ENCODE measurements around the gene DNPEP. TPM values are rescaled to one million over a fixed set of nuclear protein-coding genes. Genes with fewer than 3 reads are reported as not detected.

Gene DNPEP
- total RNA-seq, 5 donors from 2014 or later (not counting 1 experiment from before 2014, with no cell fraction given), result 73.5 to 88.8 (median 85.4) TPM

DNA sequence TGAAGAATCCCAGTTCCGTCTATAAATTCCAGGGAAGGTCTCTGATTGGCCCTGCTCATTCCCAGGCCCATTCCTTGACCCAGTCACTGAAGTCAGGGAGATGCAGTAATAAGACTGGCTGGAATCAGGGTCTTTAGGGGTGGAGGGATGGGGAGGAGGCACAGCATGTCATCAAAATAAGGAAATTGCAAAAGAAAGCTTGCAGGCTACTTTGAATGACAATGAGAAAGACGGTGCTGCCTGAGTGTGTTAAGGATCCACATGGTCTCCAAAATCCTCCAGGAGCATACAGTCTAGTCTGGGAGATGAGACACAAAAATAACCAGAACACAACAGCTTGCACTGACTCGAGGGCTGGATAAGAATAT, 28.5 kb upstream of the DNPEP start:
- H3K9me3 ChIP-seq, result no peaks in the 10 kb centered on the region
- peaks cover 0 to 2% (median 0%) of the 10 kb centered on the region in 3 donors for H3K9me3 Mint-ChIP-seq
- H3K4me1 Mint-ChIP-seq, result peaks cover 0 to 5% (median 4%) of the 10 kb centered on the region in 3 donors
- WGBS (ENCODE audit: insufficient coverage), result 20% methylated on average over 2 of the region's 3 CpGs
- no peak for ATAC-seq (replicated peaks in 1 of 4)
- CTCF ChIA-PET, result interaction anchor here (0.7 to 0.8 kb wide), 2 partner anchors 14 to 144 kb away, joined by 3 read pairs; no protein-coding TSS in a partner anchor
- peaks cover 2 to 5% of the 10 kb centered on the region in 2 experiments for H3K4me1 ChIP-seq (ENCODE audit: control insufficient read depth in 1 of 2, extremely low read depth in 1 of 2, insufficient read depth in 2 of 2, low read length in 2 of 2)
- H3K4me3 ChIP-seq (ENCODE audit: control insufficient read depth in 1 of 2, extremely low read depth in 1 of 2, low read length in 1 of 2), result no peak overlapping the region
- no peak overlapping the region for H3K4me3 Mint-ChIP-seq
- POLR2A ChIA-PET, result interaction anchor here in 1 of 2 donors (0.5 to 0.6 kb wide), 2 partner anchors 245 to 931 kb away, joined by 3 to 4 read pairs; no protein-coding TSS in a partner anchor
- peaks cover 11 to 61% of the 10 kb centered on the region in 2 experiments for H3K27me3 ChIP-seq (replicated peaks in 1 of 2; ENCODE audit: control insufficient read depth in 2 of 2, extremely low read depth in 1 of 2, insufficient read depth in 2 of 2, low read length in 1 of 2)
- H3K27ac ChIP-seq (ENCODE audit: low read length), result no peak overlapping the region
- no peaks in the 10 kb centered on the region for H3K36me3 Mint-ChIP-seq
- H3K36me3 ChIP-seq (ENCODE audit: control insufficient read depth in 2 of 2, extremely low read depth in 1 of 2, insufficient read depth in 1 of 2, low read length in 1 of 2), result no peaks in the 10 kb centered on the region
- no peak overlapping the region for H3K27ac Mint-ChIP-seq
- peaks cover 35 to 44% of the 10 kb centered on the region in 2 donors for H3K27me3 Mint-ChIP-seq
- DNase-seq, result no peak

DNA sequence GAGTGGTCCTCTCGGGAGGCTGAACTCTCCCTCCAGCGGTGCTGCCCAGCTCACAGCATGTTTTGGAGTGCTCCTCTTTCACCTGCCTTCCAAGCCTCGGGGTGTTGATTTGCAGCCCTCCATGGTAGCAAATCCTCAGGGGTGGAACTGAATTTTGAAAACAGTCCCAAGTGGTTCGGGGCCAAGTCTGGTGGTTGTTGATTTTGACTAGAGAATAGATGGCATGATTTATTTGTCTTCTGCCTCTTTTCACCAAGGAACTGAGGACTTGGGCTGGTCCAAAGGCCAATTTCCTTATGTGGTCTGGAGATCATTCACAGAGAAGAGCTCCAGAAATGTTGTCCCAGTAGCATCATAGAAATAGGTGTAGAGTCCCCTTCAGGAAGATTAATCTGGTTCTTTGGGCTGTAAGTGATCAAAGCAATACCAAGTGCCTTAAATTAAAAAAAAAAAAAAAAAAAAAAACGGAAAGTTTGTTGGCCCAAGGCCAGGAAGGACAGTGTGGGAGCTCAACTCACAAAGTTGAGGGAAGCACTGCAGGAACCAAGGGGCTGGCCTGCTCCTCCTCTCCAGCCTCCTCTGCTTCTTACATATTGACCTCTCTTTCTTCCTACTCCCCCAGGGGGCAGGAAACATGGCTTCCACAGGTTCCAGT, 28.0 kb upstream of the DNPEP start:
- CTCF ChIA-PET, result interaction anchor here (0.7 to 0.8 kb wide), 3 partner anchors 13 to 114 kb away, joined by 3 read pairs; no protein-coding TSS in a partner anchor
- peaks cover 0 to 5% (median 4%) of the 10 kb centered on the region in 3 donors for H3K4me1 Mint-ChIP-seq
- 83% methylated on average over 3 of the region's 5 CpGs for WGBS (ENCODE audit: insufficient coverage)
- Histone ChIP-seq H3K4me3 (ENCODE audit: control insufficient read depth in 1 of 2, extremely low read depth in 1 of 2, low read length in 1 of 2) (no peak overlapping the region), H3K9me3 (no peaks in the 10 kb centered on the region), H3K27me3 (replicated peaks in 1 of 2; ENCODE audit: control insufficient read depth in 2 of 2, extremely low read depth in 1 of 2, insufficient read depth in 2 of 2, low read length in 1 of 2) (peaks cover 7 to 60% of the 10 kb centered on the region in 2 experiments), H3K27ac (ENCODE audit: low read length) (no peak overlapping the region), H3K36me3 (ENCODE audit: control insufficient read depth in 2 of 2, extremely low read depth in 1 of 2, insufficient read depth in 1 of 2, low read length in 1 of 2) (no peaks in the 10 kb centered on the region), H3K4me1 (ENCODE audit: control insufficient read depth in 1 of 2, extremely low read depth in 1 of 2, insufficient read depth in 2 of 2, low read length in 2 of 2) (peaks cover 2 to 5% of the 10 kb centered on the region in 2 experiments)
- no peaks in the 10 kb centered on the region for H3K36me3 Mint-ChIP-seq
- no peak overlapping the region for H3K4me3 Mint-ChIP-seq
- peaks cover 0 to 2% (median 0%) of the 10 kb centered on the region in 3 donors for H3K9me3 Mint-ChIP-seq
- POLR2A ChIA-PET, result no interaction called here
- H3K27me3 Mint-ChIP-seq, result peaks cover 33 to 39% of the 10 kb centered on the region in 2 donors
- DNase-seq, result no peak
- ATAC-seq (replicated peaks in 1 of 4), result no peak
- H3K27ac Mint-ChIP-seq, result no peak overlapping the region

DNA sequence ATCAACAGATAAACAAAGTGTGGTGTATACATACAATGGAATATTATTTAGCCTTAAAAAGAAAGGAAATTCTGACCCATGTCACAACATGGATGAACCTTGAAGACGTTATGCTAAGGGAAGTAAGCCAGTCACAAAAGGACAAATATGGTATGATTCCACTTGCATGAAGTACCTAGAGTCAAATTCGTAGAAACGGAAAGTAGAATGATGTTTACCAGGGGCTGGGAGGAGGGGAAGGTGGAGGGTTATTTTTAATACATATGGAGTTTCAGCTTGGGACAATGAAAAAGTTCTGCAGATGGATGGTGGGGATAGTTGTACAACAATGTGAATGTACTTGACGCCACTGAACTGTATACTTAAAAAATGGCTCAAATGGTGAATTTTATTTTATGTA, 27.1 kb upstream of the DNPEP start:
- peaks cover 0 to 2% (median under 1%) of the 10 kb centered on the region in 3 donors for H3K4me1 Mint-ChIP-seq
- peaks cover 25 to 33% of the 10 kb centered on the region in 2 donors for H3K27me3 Mint-ChIP-seq
- ChIA-PET POLR2A (no interaction called here), CTCF (no interaction called here)
- 80% methylated on average over 3 of the region's 4 CpGs for WGBS (ENCODE audit: insufficient coverage)
- H3K27me3 ChIP-seq (replicated peaks in 1 of 2; ENCODE audit: control insufficient read depth in 2 of 2, extremely low read depth in 1 of 2, insufficient read depth in 2 of 2, low read length in 1 of 2), result peaks cover 7 to 56% of the 10 kb centered on the region in 2 experiments
- H3K4me1 ChIP-seq (ENCODE audit: control insufficient read depth in 1 of 2, extremely low read depth in 1 of 2, insufficient read depth in 2 of 2, low read length in 2 of 2), result peaks cover 2 to 5% of the 10 kb centered on the region in 2 experiments
- H3K4me3 ChIP-seq (ENCODE audit: control insufficient read depth in 1 of 2, extremely low read depth in 1 of 2, low read length in 1 of 2), result no peak overlapping the region
- no peak overlapping the region for H3K27ac Mint-ChIP-seq
- H3K36me3 Mint-ChIP-seq, result no peaks in the 10 kb centered on the region
- DNase-seq, result no peak
- H3K9me3 ChIP-seq, result no peaks in the 10 kb centered on the region
- peaks cover 0 to 2% (median 0%) of the 10 kb centered on the region in 3 donors for H3K9me3 Mint-ChIP-seq
- H3K4me3 Mint-ChIP-seq, result no peak overlapping the region
- no peak overlapping the region for H3K27ac ChIP-seq (ENCODE audit: low read length)
- ATAC-seq (replicated peaks in 1 of 4), result no peak
- H3K36me3 ChIP-seq (ENCODE audit: control insufficient read depth in 2 of 2, extremely low read depth in 1 of 2, insufficient read depth in 1 of 2, low read length in 1 of 2), result no peaks in the 10 kb centered on the region

DNA sequence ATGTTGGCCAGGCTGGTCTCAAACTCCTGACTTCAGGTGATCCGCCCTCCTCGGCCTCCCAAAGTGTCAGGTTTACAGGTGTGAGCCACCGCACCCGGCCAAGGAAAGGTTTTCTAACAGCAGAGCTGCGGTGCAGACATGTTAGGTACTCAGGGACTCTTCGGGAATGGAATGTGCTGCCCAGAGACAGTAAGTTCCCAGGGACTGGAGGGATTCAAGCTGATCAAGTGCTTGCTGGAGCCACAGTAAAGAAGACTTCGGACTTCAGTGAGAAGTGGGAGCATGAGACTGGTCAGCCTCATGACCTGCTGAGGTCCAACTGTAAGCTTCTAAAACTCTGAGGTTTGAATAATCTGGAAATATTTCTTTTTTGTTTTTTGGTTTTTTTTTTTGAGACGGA, 22.7 kb upstream of the DNPEP start:
- no peak overlapping the region for H3K4me3 ChIP-seq (ENCODE audit: control insufficient read depth in 1 of 2, extremely low read depth in 1 of 2, low read length in 1 of 2)
- POLR2A ChIA-PET, result no interaction called here
- CTCF ChIA-PET, result interaction anchor here (0.6 to 0.9 kb wide), 4 partner anchors 20 to 189 kb away, joined by 3 to 5 read pairs (median 4); no protein-coding TSS in a partner anchor

DNA sequence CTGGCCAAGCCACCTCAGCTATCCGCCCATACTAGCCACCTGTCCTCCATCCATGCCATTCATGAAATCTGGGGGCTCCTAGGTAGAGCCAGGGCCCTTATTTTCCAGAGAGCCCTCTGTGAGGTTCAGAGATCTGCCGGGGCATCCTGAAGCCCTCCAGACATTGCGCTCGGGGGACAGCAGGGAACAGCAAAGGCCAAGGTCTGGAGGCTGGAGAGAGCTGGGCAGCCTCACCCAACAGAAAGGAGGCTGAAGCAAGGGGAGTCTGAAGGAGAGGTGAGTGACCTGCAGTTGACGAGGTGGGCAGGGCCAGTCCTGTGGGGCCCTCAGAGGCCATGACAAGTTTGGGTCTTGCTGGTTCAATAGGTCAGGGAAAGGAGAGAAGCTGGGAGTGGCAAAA, 21.9 kb upstream of the DNPEP start:
- H3K4me1 Mint-ChIP-seq, result no peaks in the 10 kb centered on the region
- H3K27me3 Mint-ChIP-seq, result peaks cover 16 to 29% of the 10 kb centered on the region in 2 donors
- no peak for DNase-seq
- no peak overlapping the region for H3K27ac Mint-ChIP-seq
- WGBS (ENCODE audit: insufficient coverage), result 85% methylated on average over 5 of the region's 5 CpGs
- Histone ChIP-seq H3K4me1 (ENCODE audit: control insufficient read depth in 1 of 2, extremely low read depth in 1 of 2, insufficient read depth in 2 of 2, low read length in 2 of 2) (no peaks in the 10 kb centered on the region), H3K27ac (ENCODE audit: low read length) (no peak overlapping the region), H3K27me3 (replicated peaks in 1 of 2; ENCODE audit: control insufficient read depth in 2 of 2, extremely low read depth in 1 of 2, insufficient read depth in 2 of 2, low read length in 1 of 2) (peaks cover 0 to 53% of the 10 kb centered on the region in 2 experiments), H3K4me3 (ENCODE audit: control insufficient read depth in 1 of 2, extremely low read depth in 1 of 2, low read length in 1 of 2) (no peak overlapping the region), H3K9me3 (no peaks in the 10 kb centered on the region), H3K36me3 (ENCODE audit: control insufficient read depth in 2 of 2, extremely low read depth in 1 of 2, insufficient read depth in 1 of 2, low read length in 1 of 2) (no peaks in the 10 kb centered on the region)
- H3K36me3 Mint-ChIP-seq, result no peaks in the 10 kb centered on the region
- H3K4me3 Mint-ChIP-seq, result no peak overlapping the region
- ChIA-PET POLR2A (no interaction called here), CTCF (no interaction called here)
- ATAC-seq (replicated peaks in 1 of 4), result no peak
- peaks cover 0 to 2% (median 0%) of the 10 kb centered on the region in 3 donors for H3K9me3 Mint-ChIP-seq

More for the DNA sequence above, 22.7 kb upstream of the DNPEP start:
- H3K4me3 Mint-ChIP-seq, result no peak overlapping the region
- no peaks in the 10 kb centered on the region for H3K9me3 ChIP-seq
- H3K27ac ChIP-seq (ENCODE audit: low read length), result no peak overlapping the region
- no peaks in the 10 kb centered on the region for H3K4me1 Mint-ChIP-seq
- no peaks in the 10 kb centered on the region for H3K36me3 Mint-ChIP-seq
- no peak for DNase-seq
- no peak for ATAC-seq (replicated peaks in 1 of 4)
- peaks cover 20 to 29% of the 10 kb centered on the region in 2 donors for H3K27me3 Mint-ChIP-seq
- H3K27ac Mint-ChIP-seq, result no peak overlapping the region
- H3K36me3 ChIP-seq (ENCODE audit: control insufficient read depth in 2 of 2, extremely low read depth in 1 of 2, insufficient read depth in 1 of 2, low read length in 1 of 2), result no peaks in the 10 kb centered on the region
- WGBS (ENCODE audit: insufficient coverage), result 86% methylated on average over 5 of the region's 8 CpGs
- peaks cover 0 to 2% (median 0%) of the 10 kb centered on the region in 3 donors for H3K9me3 Mint-ChIP-seq
- H3K4me1 ChIP-seq (ENCODE audit: control insufficient read depth in 1 of 2, extremely low read depth in 1 of 2, insufficient read depth in 2 of 2, low read length in 2 of 2), result no peaks in the 10 kb centered on the region
- H3K27me3 ChIP-seq (replicated peaks in 1 of 2; ENCODE audit: control insufficient read depth in 2 of 2, extremely low read depth in 1 of 2, insufficient read depth in 2 of 2, low read length in 1 of 2), result peaks cover 0 to 47% of the 10 kb centered on the region in 2 experiments

DNA sequence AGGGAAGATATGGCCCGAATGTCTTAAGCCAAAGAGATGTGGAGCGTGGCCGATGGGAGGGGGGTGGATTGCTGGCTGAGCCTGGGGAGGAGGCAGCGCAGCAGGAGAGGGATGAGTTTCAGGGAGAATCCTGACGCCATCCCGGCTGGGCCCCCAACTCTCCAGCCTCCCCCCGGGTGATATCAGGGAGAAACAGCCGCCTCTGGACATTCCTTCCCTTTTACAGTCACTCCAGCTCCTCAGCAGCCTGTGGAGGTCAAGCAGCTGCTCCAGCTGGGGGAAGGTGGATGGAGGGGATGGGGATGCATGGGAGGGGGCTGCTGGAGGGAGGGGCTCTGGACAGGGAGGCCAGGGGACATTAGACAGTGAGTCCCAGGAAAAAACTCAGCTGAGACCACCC, 20.9 kb upstream of the DNPEP start:
- peaks cover 0 to 2% (median 0%) of the 10 kb centered on the region in 3 donors for H3K9me3 Mint-ChIP-seq
- POLR2A ChIA-PET, result interaction anchor here in 1 of 2 donors (0.5 kb wide), 1 partner anchor 55 kb away, joined by 3 read pairs; no protein-coding TSS in a partner anchor

More for the DNA sequence above, 20.9 kb upstream of the DNPEP start:
- Histone ChIP-seq H3K27ac (ENCODE audit: low read length) (no peak overlapping the region), H3K4me1 (ENCODE audit: control insufficient read depth in 1 of 2, extremely low read depth in 1 of 2, insufficient read depth in 2 of 2, low read length in 2 of 2) (no peaks in the 10 kb centered on the region), H3K27me3 (replicated peaks in 1 of 2; ENCODE audit: control insufficient read depth in 2 of 2, extremely low read depth in 1 of 2, insufficient read depth in 2 of 2, low read length in 1 of 2) (peaks cover 0 to 58% of the 10 kb centered on the region in 2 experiments), H3K9me3 (no peaks in the 10 kb centered on the region), H3K36me3 (ENCODE audit: control insufficient read depth in 2 of 2, extremely low read depth in 1 of 2, insufficient read depth in 1 of 2, low read length in 1 of 2) (no peaks in the 10 kb centered on the region), H3K4me3 (ENCODE audit: control insufficient read depth in 1 of 2, extremely low read depth in 1 of 2, low read length in 1 of 2) (no peak overlapping the region)
- H3K4me3 Mint-ChIP-seq, result no peak overlapping the region
- H3K4me1 Mint-ChIP-seq, result no peaks in the 10 kb centered on the region
- H3K36me3 Mint-ChIP-seq, result no peaks in the 10 kb centered on the region
- CTCF ChIA-PET, result no interaction called here
- ATAC-seq (replicated peaks in 1 of 4) (no peak), DNase-seq (no peak)
- H3K27ac Mint-ChIP-seq, result no peak overlapping the region
- 83% methylated on average over 3 of the region's 8 CpGs for WGBS (ENCODE audit: insufficient coverage)
- H3K27me3 Mint-ChIP-seq, result peaks cover 10 to 26% of the 10 kb centered on the region in 2 donors
